K562 (cell line): ENCODE data around the gene UBXN2A. TPM values are rescaled to one million over a fixed set of nuclear protein-coding genes. Genes with fewer than 3 reads are reported as not detected.

Experiments used
- CREB3L1 ChIP-seq: fragments of 450-650 bp; IDR thresholded peaks from 2 replicates; pipeline ENCODE4 v1.6.1; 2014; ENCODE audit warnings: low read depth, mild to moderate bottlenecking, moderate library complexity, borderline replicate concordance
- HLTF ChIP-seq: fragments of 450-650 bp; IDR thresholded peaks from 2 replicates; pipeline ENCODE4 v1.6.1; 2016
- HMGN3 ChIP-seq: IDR thresholded peaks from 2 replicates; pipeline ENCODE4 v1.6.1; 2011; ENCODE audit warnings: borderline replicate concordance, low read depth, mild to moderate bottlenecking, mixed read lengths, low read length; ENCODE audit not compliant: insufficient read length; ENCODE audit errors: extremely low read depth
- KDM5B ChIP-seq: fragments of 200-600 bp; sonication (generic); IDR thresholded peaks from 2 replicates; pipeline ENCODE4 v1.6.1; 2012; ENCODE audit warnings: low read depth, mild to moderate bottlenecking, moderate library complexity, low read length, control low read depth, inconsistent platforms; ENCODE audit not compliant: insufficient replicate concordance
- NELFE ChIP-seq: IDR thresholded peaks from 2 replicates; pipeline ENCODE4 v1.6.1; 2011; ENCODE audit warnings: mild to moderate bottlenecking; ENCODE audit not compliant: insufficient read depth, insufficient read length
- POLR2G ChIP-seq: fragments of 200-400 bp; formaldehyde crosslinking; IDR thresholded peaks from 2 replicates; pipeline ENCODE4 v1.6.1; 2017; ENCODE audit warnings: low read depth, mild to moderate bottlenecking, antibody characterized with exemption, low read length, moderate library complexity
- RBBP5 ChIP-seq: fragments of 200-600 bp; sonication (generic); IDR thresholded peaks from 2 replicates; pipeline ENCODE4 v1.6.1; 2012; ENCODE audit warnings: borderline replicate concordance, mild to moderate bottlenecking, low read length, control low read depth, inconsistent platforms; ENCODE audit not compliant: insufficient read depth, poor library complexity, severe bottlenecking
- RBM22 ChIP-seq: fragments of 200-400 bp; formaldehyde crosslinking; IDR thresholded peaks from 2 replicates; pipeline ENCODE4 v1.6.1; 2018; ENCODE audit warnings: low read length, low read depth; ENCODE audit not compliant: poor library complexity, severe bottlenecking
- RFX1 ChIP-seq: fragments of 450-650 bp; IDR thresholded peaks from 2 replicates; pipeline ENCODE4 v1.6.1; 2016; ENCODE audit warnings: mild to moderate bottlenecking, moderate library complexity
- SIN3A ChIP-seq, 2 experiments: fragments of 150-350 bp in 1 of 2; IDR thresholded peaks; 2 replicates each; pipeline ENCODE4 v1.6.1; 2011 to 2016; ENCODE audit warnings: borderline replicate concordance in 2 of 2, low read depth in 2 of 2, low read length in 2 of 2, mild to moderate bottlenecking in 2 of 2, moderate library complexity in 2 of 2; ENCODE audit not compliant: control insufficient read depth in 1 of 2
- SRF ChIP-seq, 2 experiments: fragments of 250-450, 450-650 bp in 1 of 2; sonication (Bioruptor Pico) in 1 of 2; sonication (generic) in 1 of 2; formaldehyde crosslinking; IDR thresholded peaks; 2 replicates each; pipeline versions ENCODE4 v1.5.0 to v1.5.1; 2020 to 2022; ENCODE audit warnings: mild to moderate bottlenecking in 1 of 2, missing genetic modification reagents in 1 of 2
- STAG1 ChIP-seq: sonication (generic); formaldehyde crosslinking; IDR thresholded peaks from 2 replicates; pipeline ENCODE4 v1.5.0; 2020; ENCODE audit warnings: missing genetic modification reagents, borderline replicate concordance
- TGIF2 ChIP-seq: sonication (generic); formaldehyde crosslinking; IDR thresholded peaks from 2 replicates; pipeline ENCODE4 v1.8.1; 2022; ENCODE audit warnings: mild to moderate bottlenecking, missing genetic modification reagents, moderate library complexity
- ZNF436 ChIP-seq: fragments of 250-450, 450-650 bp; sonication (Bioruptor Pico); formaldehyde crosslinking; IDR thresholded peaks from 2 replicates; pipeline ENCODE4 v1.7.0; 2020; ENCODE audit warnings: mild to moderate bottlenecking
- ZNF518B ChIP-seq: fragments of 250-450 bp; sonication (Bioruptor Pico); IDR thresholded peaks from 2 replicates; pipeline ENCODE4 v1.5.0; 2021; ENCODE audit warnings: mild to moderate bottlenecking, moderate library complexity
- polyA plus RNA-seq, 8 experiments: library from polyadenylated mRNA; depleted of rRNA in 4 of 8; stranded (reverse) in 5 of 8; unstranded in 3 of 8; fragments of >200 nt; fragmentation: Nextera tagmentation in 2 of 8; fragmentation: Illumina TruSeq in 1 of 8; extraction: Ambion mirVana in 2 of 8; extraction: Trizol in 1 of 8; gene quantifications; 2 replicates each; pipeline versions ENCODE4 v1.2.1 to v1.2.3, GENCODE V29; 2011 to 2014; ENCODE audit warnings: inconsistent platforms in 1 of 8, missing spikeins in 1 of 8
- total RNA-seq, 7 experiments: library from RNA; depleted of rRNA in 6 of 7; stranded (reverse); fragments of >200 nt in 6 of 7; fragmentation: Illumina TruSeq in 2 of 7; extraction: Trizol in 2 of 7; gene quantifications; 2 replicates each; pipeline versions ENCODE4 v1.2.1 to v1.2.3, GENCODE V29; 2011 to 2021; ENCODE audit warnings: low replicate concordance in 1 of 7
- TF ChIP-seq, protein P1 (sequence below): fragments of 250-450 bp; sonication (Bioruptor Pico); IDR thresholded peaks from 2 replicates; pipeline ENCODE4 v1.4.0; 2020
- TF ChIP-seq, protein P2 (sequence below): IDR thresholded peaks from 2 replicates; pipeline ENCODE4 v1.6.1; 2011; ENCODE audit warnings: borderline replicate concordance, low read depth, mild to moderate bottlenecking, moderate library complexity, low read length; ENCODE audit not compliant: insufficient read depth, poor library complexity, severe bottlenecking

Gene UBXN2A
- total and polyA plus RNA-seq, 9 of the 15 experiments (the other 6 are each of a cell fraction or from before 2014, with no cell fraction given), result 3.4 to 25.6 (median 16.0) TPM

- TF ChIP-seq CREB3L1 (peak; percentile 69; the same call in 1 of the 2 replicates), HMGN3 (no peak), STAG1 (CRISPR knock-in tag) (no peak), HLTF (no peak), KDM5B (peak; percentile 59), ZNF518B (CRISPR knock-in tag) (no peak), RBM22 (no peak), TGIF2 (CRISPR knock-in tag) (no peak), SIN3A (IDR thresholded peaks at IDR 0.05; ENCODE audit: borderline replicate concordance in 2 of 2, control insufficient read depth in 1 of 2, low read depth in 2 of 2, low read length in 2 of 2) (peak in 1 of 2 experiments; percentile 44; a peak in 2 of 4 replicates), NELFE (no peak), RFX1 (no peak), ZNF436 (CRISPR knock-in tag) (no peak), RBBP5 (peak; percentile 9), POLR2G (no peak), SRF (CRISPR knock-in tag; IDR thresholded peaks at IDR 0.05) (no peak)
- TF ChIP-seq, protein P1, sequence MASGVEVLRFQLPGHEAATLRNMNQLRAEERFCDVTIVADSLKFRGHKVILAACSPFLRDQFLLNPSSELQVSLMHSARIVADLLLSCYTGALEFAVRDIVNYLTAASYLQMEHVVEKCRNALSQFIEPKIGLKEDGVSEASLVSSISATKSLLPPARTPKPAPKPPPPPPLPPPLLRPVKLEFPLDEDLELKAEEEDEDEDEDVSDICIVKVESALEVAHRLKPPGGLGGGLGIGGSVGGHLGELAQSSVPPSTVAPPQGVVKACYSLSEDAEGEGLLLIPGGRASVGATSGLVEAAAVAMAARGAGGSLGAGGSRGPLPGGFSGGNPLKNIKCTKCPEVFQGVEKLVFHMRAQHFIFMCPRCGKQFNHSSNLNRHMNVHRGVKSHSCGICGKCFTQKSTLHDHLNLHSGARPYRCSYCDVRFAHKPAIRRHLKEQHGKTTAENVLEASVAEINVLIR (CRISPR knock-in tag), result no peak
- TF ChIP-seq, protein P2, sequence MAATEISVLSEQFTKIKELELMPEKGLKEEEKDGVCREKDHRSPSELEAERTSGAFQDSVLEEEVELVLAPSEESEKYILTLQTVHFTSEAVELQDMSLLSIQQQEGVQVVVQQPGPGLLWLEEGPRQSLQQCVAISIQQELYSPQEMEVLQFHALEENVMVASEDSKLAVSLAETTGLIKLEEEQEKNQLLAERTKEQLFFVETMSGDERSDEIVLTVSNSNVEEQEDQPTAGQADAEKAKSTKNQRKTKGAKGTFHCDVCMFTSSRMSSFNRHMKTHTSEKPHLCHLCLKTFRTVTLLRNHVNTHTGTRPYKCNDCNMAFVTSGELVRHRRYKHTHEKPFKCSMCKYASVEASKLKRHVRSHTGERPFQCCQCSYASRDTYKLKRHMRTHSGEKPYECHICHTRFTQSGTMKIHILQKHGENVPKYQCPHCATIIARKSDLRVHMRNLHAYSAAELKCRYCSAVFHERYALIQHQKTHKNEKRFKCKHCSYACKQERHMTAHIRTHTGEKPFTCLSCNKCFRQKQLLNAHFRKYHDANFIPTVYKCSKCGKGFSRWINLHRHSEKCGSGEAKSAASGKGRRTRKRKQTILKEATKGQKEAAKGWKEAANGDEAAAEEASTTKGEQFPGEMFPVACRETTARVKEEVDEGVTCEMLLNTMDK, result no peak
Measured at GRCh38 chr2:24011250-24012104, 71.2 kb downstream of the UBXN2A start (continued).
